Stimulated activated CD8-positive, alpha-beta memory T cell treated with anti-CD3 and anti-CD28 coated beads, Interleukin-2, amount 100 ng/mL, for 1 hour (primary cell): ENCODE results near the gene COG4.
A peak's percentile ranks its signal among the peaks of the same experiment; 100 is the strongest.
"Not testable (repeated sequence)": the region's sequence is repeated elsewhere in the genome, so short reads cannot be mapped to it uniquely, and the experiment has no call there.

Source experiments
- DNase-seq, 2 donors: peaks; one replicate each; pipeline ENCODE4 v3.0.0-alpha.2; 2020; ENCODE audit warnings: low read depth in 2 of 2

Gene COG4

DNA sequence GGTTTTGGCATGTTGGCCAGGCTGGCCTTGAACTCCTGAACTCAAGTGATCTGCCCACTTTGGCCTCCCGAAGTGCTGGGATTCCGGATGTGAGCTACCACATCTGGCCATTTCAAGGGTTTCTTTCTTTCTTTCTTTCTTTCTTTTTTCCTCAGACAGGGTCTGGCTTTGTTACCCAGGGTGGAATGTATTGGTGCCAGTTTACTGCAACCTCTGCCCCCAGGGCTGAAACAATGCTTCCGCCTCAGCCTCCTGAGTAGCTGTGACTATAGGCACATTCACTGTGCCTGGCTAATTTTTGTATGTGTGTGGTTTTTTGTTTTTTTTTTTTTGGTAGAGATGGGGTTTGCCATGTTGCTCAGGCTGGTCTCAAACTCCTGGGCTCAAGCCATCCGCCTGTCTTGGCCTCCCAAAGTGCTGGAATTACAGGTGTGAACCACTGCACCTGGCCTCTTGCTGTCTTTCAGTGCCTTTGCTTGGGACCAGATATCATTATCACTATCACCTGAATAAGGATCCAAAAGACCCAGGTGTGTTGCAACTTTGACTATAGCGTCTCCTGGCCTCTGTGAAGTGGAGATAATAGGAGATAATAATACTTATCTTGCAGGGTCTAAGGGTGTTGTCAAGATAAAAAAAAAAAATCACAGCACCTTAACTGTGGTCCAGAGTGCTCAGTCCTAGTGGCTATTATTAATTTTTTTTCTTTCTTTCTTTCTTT, 65.7 kb downstream of the COG4 start:
- DNase-seq: no peak

DNA sequence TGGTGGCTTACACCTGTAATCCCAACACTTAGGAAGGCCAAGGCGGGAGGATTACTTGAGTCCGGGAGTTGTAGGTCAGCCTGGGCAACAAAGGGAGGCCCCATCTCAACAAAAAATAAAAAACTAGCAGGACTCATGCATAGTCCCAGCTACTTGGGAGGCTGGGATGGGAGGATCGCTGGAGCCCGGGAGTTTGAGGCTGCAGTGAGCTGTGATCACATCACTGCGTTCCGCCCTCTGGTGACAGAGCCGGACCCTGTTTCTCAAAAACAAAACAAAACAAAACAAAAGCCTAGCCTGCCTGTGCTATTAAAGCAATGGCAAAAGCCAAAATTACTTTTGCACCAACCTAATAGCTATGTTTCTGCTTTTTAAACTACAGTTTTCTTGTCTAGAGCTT, 67.4 kb downstream of the COG4 start:
- no peak for DNase-seq

DNA sequence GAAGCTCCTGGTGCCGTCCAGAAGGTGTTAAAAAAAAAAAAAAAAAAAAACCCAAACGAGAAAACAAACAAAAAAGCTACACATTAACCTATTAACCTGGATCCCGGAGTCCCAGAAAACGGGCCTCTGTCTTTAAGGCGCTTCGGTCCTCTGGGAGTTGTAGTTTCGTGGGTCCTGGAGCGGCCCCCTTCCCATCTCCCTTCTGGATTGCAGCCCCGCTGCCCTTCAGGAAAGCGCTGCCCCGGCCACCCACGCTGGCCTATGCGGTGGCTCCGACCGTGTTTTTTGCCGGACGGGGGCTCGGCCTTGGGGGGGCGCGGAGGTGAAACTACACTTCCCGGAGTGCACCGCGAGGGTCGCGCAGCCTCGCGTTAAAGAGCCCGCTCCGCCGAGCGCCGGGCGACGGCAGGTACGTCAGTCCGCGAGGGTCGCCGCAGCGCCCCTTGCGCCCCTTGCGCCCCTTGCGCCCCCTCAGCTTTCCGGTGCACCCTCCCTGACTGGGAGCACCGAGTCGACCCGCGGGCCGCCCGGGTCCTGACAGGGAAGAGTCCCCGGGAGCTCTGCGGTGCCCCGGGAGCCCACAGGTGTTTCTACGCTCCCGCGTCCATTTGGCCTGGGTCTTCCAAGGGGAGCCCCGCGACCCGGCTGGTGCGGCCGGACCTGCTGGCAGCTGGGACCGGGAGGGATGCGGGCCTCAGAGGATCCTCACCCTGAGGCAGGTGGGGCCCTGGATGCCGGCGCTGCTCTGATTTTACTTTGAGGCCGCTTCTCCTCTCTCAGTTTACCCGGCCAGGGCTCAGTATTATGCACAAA, 68.9 kb downstream of the COG4 start, which contains the start of gene FCSK:
FCSK (plus strand) TSS at position 374 of the 813 bp plus-strand sequence. CDS start 8,596 bp downstream, outside the sequence.
- DNase-seq: peak; percentile 37 to 46

DNA sequence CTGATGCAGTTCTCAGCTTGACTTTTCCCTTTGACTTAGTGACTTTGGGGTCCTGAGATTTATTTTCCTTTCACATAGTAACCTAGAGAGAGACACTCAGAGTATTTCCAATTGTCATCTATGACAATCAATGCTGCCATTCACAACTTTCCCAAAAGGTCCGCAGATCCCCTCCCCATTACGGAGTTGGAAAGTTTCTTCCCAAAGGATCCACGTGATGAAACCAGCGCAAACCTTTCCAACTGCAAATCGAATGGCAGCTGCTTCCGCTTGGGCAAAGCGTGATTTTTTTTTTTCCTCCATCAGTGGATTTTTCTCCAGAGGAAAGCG, 69.5 kb downstream of the COG4 start:
- DNase-seq: no peak

DNA sequence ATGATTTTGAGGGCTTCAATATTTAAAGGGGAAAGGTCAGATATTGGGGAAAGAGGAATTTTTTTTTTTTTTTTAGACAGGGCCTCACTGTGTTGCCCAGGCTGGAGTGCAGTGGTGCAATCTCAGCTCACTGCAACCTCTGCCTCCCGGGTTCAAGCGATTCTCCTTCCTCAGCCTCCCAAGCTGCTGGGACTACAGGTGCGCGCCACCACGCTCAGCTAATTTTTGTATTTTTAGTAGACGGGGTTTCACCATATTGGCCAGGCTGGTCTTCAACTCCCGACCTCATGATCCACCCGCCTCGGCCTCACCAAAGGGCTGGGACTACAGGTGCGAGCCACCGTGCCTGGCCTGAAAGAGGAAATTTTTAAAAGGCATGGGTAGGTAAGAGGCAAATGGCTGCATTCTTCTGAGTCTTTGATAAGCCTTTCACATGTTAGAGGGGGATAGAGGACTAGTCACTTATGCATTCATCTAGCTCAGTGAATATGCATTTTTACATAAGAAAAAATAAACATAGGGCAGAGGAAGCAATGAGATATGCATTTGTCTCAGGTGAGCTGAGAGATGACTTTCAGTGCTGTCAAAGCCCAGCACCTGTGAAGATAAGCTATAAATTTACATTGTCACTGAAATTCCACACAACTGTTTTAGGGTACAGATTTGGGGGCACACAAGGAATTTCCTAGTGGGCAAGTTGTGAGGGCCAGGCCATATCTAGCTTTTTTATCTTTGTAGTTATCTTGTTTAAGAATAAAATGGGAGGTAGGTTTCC, 70.0 kb downstream of the COG4 start:
- no peak for DNase-seq

DNA sequence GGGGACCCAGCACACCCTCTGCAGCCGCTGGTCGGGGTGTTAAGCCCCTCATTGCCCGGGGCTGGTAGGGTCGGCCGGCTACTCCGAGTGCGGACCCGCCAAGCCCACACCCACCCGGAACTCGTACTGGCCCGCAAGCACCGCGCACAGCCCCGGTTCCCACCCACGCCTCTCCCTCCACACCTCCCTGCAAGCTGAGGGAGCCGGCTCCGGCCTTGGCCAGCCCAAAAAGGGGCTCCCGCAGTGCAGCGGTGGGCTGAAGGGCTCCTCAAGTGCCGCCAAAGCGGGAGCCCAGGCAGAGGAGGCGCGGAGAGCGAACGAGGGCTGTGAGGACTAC, 72.4 kb downstream of the COG4 start:
- DNase-seq: not testable (repeated sequence)

GRCh38 chr16:70450142-70451003, 73.0 kb downstream of the COG4 start:
- DNase-seq: not testable (repeated sequence)

DNA sequence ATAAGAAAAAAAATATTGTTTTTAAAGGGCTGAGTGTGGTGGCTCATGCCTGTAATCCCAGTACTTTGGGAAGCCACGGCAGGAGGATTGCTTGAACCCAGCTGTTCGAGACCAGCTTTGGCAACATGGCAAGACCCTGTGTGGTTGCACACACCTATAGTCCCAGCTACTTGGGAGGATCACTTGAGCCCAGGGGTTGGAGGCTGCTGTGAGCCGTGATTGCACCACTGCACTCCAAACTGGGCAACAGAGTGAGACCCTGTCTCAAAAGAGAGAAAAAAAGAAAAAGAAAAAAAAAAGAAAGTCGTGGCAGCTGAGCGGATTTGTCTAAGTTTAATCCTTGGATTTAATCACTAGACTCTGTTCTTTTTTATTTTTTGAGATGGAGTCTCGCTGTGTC, 75.3 kb downstream of the COG4 start:
- no peak for DNase-seq

DNA sequence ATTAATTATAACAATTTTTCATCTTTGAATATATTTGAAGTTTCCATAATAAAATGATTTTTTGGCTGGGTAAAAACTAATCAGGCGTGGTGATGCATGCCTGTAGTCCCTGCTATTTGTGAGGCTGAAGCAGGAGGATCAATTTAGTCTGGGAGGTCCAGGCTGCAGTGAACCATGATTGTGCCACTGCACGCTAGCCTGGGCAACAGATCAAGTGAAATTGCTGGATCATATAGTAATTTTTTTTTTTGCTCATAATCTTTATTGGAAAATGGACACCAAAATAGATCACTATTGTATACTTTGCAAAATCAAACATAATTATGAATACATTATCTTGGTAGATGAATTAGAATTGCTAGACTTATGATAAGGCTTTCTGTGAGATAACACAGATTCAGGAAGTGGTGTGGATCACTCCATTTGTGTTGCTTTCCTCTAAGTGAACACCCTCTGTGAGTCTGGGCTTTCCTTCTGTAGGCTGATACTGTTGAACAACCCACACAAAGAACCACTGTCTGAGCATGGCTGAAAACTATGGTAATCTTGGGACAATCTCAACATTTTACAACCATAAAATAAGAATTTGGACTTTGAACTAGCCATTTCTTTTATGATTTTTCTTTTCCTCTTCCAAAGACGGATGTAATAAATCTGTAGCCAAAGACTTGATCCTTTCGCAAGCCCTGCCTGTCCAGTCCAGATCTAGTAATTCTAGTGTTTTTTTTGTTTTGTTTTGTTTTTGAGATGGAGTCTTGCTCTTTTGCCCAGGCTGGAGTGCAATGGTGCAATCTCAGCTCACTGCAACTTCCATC, 78.9 kb downstream of the COG4 start:
- no peak for DNase-seq

DNA sequence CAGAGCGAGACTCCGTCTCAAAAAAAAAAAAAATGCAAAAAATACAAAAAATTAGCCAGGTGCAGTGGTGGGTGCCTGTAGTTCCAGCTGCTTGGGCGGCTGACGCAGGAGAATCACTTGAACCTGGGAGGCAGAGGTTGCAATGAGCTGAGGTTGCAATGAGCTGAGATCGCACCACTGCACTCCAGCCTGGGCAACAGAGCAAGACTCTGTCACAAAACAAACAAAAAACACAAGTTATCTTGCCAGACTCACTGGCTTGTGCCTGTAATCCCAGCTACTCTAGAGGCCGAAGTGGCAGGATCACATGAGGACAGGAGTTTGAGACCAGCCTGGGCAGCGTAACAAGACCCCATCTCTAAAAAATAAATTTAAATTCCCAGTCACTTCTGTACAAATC, 81.0 kb downstream of the COG4 start:
- DNase-seq: no peak

DNA sequence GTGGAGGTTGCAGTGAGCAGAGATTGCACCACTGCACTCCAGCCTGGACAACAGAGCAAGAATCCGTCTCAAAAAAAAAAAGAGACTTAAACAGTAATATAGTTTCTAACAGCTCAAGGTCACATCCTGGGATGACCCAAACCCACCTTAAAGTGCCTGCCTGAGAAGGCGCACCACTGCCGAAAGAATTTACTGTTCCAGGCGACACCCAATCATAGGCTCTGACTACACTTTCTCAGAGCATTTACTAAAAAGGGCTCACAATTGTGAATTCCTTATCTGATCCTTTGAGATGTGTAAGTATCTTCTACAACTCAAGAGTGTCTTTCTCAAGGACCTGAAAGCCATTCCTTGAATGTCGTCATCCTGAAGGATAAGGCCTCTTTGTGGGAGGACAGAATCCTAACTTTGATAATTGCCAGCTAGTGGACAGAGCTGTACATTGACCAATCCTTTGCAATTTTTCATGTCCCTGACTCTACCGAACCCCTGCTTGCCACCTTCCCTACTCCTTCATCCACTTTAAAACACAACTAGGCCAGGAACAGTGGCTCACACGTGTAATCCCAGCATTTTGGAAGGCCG, 81.9 kb downstream of the COG4 start:
- DNase-seq: no peak

DNA sequence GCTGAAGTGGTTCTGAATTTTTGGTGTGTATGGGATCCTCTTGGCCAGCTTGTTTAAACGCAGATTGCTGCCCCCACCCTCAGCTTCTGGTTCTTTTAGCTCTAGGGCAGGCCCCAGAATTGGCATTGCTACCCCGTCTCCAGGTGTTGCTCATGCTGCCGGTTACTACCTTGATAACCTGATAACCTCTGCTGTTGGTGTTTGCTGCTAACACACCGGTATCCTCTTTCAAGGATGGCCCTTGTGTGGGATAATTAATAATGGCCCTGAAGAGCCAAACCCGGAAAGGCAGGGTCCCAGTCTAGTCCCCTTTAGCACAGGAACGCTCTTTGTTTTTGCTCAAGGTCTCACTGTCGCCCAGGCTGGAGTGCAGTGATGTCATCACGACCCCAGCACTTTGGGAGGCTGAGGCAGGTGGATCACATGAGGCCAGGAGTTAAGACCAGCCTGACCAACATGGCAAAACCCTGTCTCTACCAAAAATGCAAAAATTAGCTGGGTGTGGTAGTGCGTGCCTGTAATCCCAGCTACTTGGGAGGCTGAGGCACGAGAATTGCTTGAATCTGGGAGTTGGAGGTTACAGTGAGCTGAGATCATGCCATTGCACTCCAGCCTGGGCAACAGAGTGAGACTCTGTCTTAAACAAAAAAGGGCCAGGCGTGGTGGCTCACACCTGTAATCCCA, 83.2 kb downstream of the COG4 start:
- no peak for DNase-seq

DNA sequence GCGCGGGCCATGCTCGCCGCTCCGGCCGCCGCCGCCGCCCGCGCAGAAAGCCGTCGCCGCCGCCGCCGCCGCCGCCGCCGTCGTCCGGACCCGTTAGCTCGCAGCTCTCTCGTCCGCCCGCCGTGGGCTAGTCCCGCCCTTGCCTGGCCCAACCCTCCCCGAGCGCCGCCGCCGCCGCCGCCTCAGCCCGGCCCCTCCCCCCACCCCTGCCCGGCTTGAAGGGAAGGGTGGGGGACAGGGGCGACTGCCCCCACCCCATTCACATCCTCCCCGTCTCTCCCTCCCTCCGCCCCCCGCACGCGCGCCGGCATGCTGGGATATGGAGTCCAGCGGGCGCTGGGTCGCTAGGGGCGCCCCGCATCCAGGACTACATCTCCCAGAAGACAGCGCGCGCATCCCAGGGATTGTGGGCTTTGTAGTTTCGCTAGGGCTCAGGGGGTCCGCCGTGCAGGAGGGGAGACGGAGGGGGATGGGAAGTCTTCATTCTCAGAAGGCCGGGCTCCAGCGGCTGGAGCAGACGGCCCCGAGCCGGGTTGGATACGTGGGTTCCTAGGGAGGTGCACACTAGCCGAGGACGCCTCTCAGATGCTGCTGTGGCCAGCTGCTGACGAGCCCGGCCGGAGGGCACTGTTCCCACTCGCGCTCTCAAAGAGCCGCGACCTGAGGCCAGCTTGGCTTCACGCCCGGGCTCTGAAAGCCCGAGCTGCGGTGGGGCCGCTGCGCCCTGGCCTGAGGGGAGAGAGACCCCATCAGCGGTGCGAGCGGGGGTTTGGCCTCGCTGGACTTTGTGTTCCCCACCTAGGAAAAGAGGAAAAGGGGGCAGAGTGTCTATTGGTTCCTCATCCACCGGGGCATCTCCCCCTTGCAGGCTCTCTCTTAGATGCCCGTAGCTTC, 84.1 kb downstream of the COG4 start, which contains the start of gene ST3GAL2:
ST3GAL2 (minus strand) TSS at position 132 of the 894 bp plus-strand sequence. CDS start 40,570 bp downstream, outside the sequence.
- DNase-seq: peak; percentile 85 to 89

DNA sequence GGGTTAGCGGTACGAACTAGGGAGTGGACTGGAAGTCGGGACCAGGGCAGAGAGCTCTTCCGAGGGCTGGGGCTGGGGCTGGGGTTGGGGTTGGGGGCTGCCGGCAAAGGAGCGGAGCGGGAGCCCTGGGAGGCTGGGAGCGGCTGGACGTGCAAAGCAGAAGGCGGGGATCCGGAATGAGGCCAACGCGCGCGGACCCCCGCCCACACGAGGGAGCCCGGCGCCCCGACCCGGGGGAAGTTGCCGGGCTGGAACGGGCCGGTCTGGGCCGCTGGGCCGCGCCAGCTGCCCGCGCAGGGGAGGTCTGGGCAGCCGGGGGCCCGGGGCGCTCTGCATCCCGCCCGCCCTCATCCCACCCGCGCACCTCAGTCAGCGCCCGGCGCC, 84.8 kb downstream of the COG4 start:
- DNase-seq: no peak

GRCh38 chr16:70437582-70438557, 85.5 kb downstream of the COG4 start:
- DNase-seq: no peak

DNA sequence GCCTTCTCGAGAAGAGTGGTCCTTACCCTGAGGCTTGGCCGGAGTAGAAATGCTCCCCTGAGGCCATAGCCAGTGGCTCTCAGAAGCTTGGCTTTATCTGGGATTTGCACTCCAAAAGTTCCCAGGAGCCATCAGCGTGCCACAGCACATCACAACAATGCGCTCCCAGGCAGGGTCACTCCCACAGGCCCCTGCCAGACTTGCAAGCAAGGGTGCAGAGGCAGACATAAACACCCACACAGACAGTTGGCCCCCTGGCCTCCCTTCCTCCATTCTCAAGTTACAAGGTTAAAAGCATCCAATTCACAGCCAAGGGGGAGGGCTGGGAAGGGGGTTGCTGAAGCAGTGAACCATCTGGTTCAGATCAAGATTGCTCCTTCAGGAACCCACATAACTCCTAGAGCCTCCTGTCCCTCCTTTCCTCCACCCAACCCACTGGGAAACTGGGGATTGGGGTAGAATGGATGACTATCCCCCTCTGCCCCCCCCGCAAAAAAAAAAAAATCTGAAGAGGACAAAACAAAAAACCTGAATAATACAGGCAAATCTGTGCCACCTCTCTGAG, 86.3 kb downstream of the COG4 start:
- DNase-seq: no peak
